Keratinocyte (primary cell): ENCODE measurements around the gene PARP11.

Experiments
- CTCF ChIP-seq, 3 experiments: IDR thresholded peaks in 1 of 3; conservative IDR thresholded peaks in 1 of 3; optimal IDR thresholded peaks in 1 of 3; 2 replicates in 2 of 3; 3 replicates in 1 of 3; pipeline versions ENCODE3 to v1.5.1; 2011; ENCODE audit warnings: low read length in 3 of 3, mild to moderate bottlenecking in 3 of 3, moderate library complexity in 2 of 3, control low read depth in 1 of 3, inconsistent platforms in 1 of 3; ENCODE audit not compliant: insufficient read depth in 2 of 3; ENCODE audit errors: extremely low read depth in 1 of 3
- EZH2 ChIP-seq: IDR thresholded peaks from one replicate; pipeline ENCODE4 v1.6.1; 2012; ENCODE audit warnings: inconsistent platforms, mild to moderate bottlenecking, low read length, moderate library complexity

- TF ChIP-seq CTCF (optimal IDR thresholded peaks at IDR 0.05 in 1 of 3, IDR thresholded peaks at IDR 0.05 in 1 of 3, conservative IDR thresholded peaks at IDR 0.05 in 1 of 3; ENCODE audit: extremely low read depth in 1 of 3, insufficient read depth in 2 of 3, low read length in 3 of 3) (no peak), EZH2 (no peak)
Measured at GRCh38 chr12:3881281-3881950, 8.2 kb upstream of the PARP11 start.
